Jurkat, Clone E6-1 (cell line): Measurements from ENCODE around the gene GRIN1. TPM values are rescaled to one million over a fixed set of nuclear protein-coding genes. Genes with fewer than 3 reads are reported as not detected.

ENCODE experiments used
- DNase-seq: peaks from one replicate; pipeline ENCODE4 v3.0.0-alpha.2; 2011; ENCODE audit warnings: low read depth, low spot score
- H3K4me3 ChIP-seq: 2 replicates; pipeline ENCODE4 v1.5.1; 2011; ENCODE audit warnings: mild to moderate bottlenecking, low read length, control low read depth, moderate library complexity
- polyA plus RNA-seq: library from polyadenylated mRNA; unstranded; fragments of >200 nt; gene quantifications from one replicate; pipeline ENCODE4 v1.2.1, GENCODE V29; 2012; ENCODE audit warnings: missing spikeins; ENCODE audit not compliant: insufficient read length, insufficient read depth

GRIN1 gene
- polyA plus RNA-seq, result not detected

GRCh38 chr9:137138722-137139467, at the start of gene GRIN1:
TSS of gene GRIN1 (plus strand) at chr9:137139154. CDS start at chr9:137139487, 333 bp downstream.
- no peak for DNase-seq
- H3K4me3 ChIP-seq, result no peak within 1 kb of the TSS

- H3K4me3 ChIP-seq, result no peak overlapping the region
- no peak for DNase-seq
These were observed 49.6 kb upstream of the GRIN1 start for GRCh38 chr9:137089232-137089947.

GRCh38 chr9:137095664-137096517, 43.1 kb upstream of the GRIN1 start:
- DNase-seq, result peak; percentile 91

GRCh38 chr9:137096785-137097546, 42.0 kb upstream of the GRIN1 start:
- no peak for DNase-seq
- no peak overlapping the region for H3K4me3 ChIP-seq

More at GRCh38 chr9:137095664-137096517, 43.1 kb upstream of the GRIN1 start:
- H3K4me3 ChIP-seq, result peak overlapping the region; percentile 51

- DNase-seq, result no peak
- no peak overlapping the region for H3K4me3 ChIP-seq
These were observed 41.0 kb upstream of the GRIN1 start for GRCh38 chr9:137097761-137098462.

GRCh38 chr9:137099231-137099630, 39.7 kb upstream of the GRIN1 start:
- H3K4me3 ChIP-seq, result no peak overlapping the region
- no peak for DNase-seq

- H3K4me3 ChIP-seq, result no peak overlapping the region
- no peak for DNase-seq
These were observed 35.6 kb upstream of the GRIN1 start for GRCh38 chr9:137103206-137103999.

- DNase-seq, result no peak
- H3K4me3 ChIP-seq, result no peak overlapping the region
These were observed 32.9 kb upstream of the GRIN1 start for GRCh38 chr9:137105814-137106661.

- DNase-seq, result no peak
These were observed 32.2 kb upstream of the GRIN1 start for GRCh38 chr9:137106662-137107250.

GRCh38 chr9:137107312-137107921, 31.5 kb upstream of the GRIN1 start:
- no peak for DNase-seq

More at GRCh38 chr9:137106662-137107250, 32.2 kb upstream of the GRIN1 start:
- no peak overlapping the region for H3K4me3 ChIP-seq

GRCh38 chr9:137107982-137108381, 31.0 kb upstream of the GRIN1 start:
- DNase-seq, result no peak
- H3K4me3 ChIP-seq, result no peak overlapping the region

More at GRCh38 chr9:137107312-137107921, 31.5 kb upstream of the GRIN1 start:
- H3K4me3 ChIP-seq, result no peak overlapping the region

GRCh38 chr9:137108608-137109249, 30.2 kb upstream of the GRIN1 start:
- DNase-seq, result no peak
- H3K4me3 ChIP-seq, result no peak overlapping the region

GRCh38 chr9:137109250-137110146, 29.5 kb upstream of the GRIN1 start:
- no peak overlapping the region for H3K4me3 ChIP-seq
- DNase-seq, result no peak

- H3K4me3 ChIP-seq, result no peak overlapping the region
- no peak for DNase-seq
These were observed 28.6 kb upstream of the GRIN1 start for GRCh38 chr9:137110147-137110910.
